Measurements from ENCODE around the gene TEDC2. TPM values are rescaled to one million over a fixed set of nuclear protein-coding genes. Genes with fewer than 3 reads are reported as not detected.

Gene TEDC2
- total RNA-seq, 4 donors from 2014 or later = 1.1 to 12.3 (median 4.4) TPM

GRCh38 chr16:2465653-2466415 lies 5.9 kb downstream of the TEDC2 start:
- Histone ChIP-seq H3K27me3 (peaks cover 0 to 40% (median 5%) of the 10 kb centered on the region in 4 donors), H3K9me3 (no peaks in the 10 kb centered on the region), H3K4me3 (no peak overlapping the region), H3K36me3 (no peaks in the 10 kb centered on the region), H3K4me1 (peaks cover 14 to 40% (median 23%) of the 10 kb centered on the region in 3 donors), H3K27ac (no peak overlapping the region)
- intact Hi-C loops (cut with DNase I) = no loop called here
- no peak for DNase-seq
- WGBS, 2 donors = 90 to 93% methylated on average over 3 to 9 of the region's 12 CpGs
- TF ChIP-seq POLR2A (IDR thresholded peaks at IDR 0.05) = no peak
- TF ChIP-seq, protein P1, sequence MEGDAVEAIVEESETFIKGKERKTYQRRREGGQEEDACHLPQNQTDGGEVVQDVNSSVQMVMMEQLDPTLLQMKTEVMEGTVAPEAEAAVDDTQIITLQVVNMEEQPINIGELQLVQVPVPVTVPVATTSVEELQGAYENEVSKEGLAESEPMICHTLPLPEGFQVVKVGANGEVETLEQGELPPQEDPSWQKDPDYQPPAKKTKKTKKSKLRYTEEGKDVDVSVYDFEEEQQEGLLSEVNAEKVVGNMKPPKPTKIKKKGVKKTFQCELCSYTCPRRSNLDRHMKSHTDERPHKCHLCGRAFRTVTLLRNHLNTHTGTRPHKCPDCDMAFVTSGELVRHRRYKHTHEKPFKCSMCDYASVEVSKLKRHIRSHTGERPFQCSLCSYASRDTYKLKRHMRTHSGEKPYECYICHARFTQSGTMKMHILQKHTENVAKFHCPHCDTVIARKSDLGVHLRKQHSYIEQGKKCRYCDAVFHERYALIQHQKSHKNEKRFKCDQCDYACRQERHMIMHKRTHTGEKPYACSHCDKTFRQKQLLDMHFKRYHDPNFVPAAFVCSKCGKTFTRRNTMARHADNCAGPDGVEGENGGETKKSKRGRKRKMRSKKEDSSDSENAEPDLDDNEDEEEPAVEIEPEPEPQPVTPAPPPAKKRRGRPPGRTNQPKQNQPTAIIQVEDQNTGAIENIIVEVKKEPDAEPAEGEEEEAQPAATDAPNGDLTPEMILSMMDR (IDR thresholded peaks at IDR 0.05) = no peak

- H3K36me3 ChIP-seq = no peaks in the 10 kb centered on the region
- peaks cover 19 to 49% (median 33%) of the 10 kb centered on the region in 3 donors for H3K4me1 ChIP-seq
- TF ChIP-seq POLR2A (IDR thresholded peaks at IDR 0.05) = no peak
- TF ChIP-seq, protein P1 (IDR thresholded peaks at IDR 0.05) = no peak
- H3K27me3 ChIP-seq = peaks cover under 1 to 51% (median 11%) of the 10 kb centered on the region in 4 donors
- H3K4me3 ChIP-seq = peak overlapping the region in 2 of 4 donors; percentile 61 to 73
- H3K9me3 ChIP-seq = no peaks in the 10 kb centered on the region
- intact Hi-C loops (cut with DNase I) = no loop called here
- 71 to 77% methylated on average over 14 to 23 of the region's 29 CpGs for WGBS, 2 donors
- DNase-seq = no peak
- peak overlapping the region in 1 of 4 donors; percentile 54 for H3K27ac ChIP-seq
These were observed 7.0 kb downstream of the TEDC2 start for GRCh38 chr16:2466667-2467527.

DNA sequence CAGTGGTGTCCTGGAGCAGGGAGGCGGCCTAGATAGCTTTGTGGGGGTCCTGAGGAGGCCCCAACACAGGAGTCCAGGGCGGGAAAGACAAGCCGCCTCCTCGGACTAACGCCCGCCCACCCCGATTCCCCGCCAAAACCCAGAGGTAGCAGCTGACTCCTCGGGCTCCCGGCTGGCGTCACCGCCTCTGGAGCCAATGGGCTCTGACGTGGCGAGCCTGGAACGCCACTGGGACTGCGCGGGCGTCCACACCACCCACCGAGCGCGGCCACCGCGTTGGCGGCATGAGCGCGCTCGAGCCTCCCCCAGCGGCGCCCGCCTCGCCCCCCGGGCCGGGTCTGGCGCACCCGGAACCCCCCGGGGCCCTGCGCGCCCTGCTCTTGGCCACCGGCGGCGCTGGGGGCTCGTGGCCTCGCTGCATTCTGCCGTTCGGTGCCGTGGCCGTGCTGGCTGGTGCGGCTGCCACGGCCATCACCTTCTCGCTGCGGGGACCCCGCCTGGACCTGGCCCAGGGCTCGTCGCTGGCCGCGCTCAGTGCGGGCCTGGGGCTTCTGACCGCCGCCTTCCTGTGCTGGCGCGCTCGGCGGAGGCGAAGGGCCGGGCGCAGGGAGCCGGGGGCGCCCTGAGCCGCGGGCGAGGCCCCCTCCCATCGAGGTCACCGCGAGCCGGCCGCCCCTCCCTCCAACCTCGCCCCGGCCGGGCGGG lies 7.8 kb downstream of the TEDC2 start:
- Histone ChIP-seq H3K36me3 (no peaks in the 10 kb centered on the region), H3K27me3 (peaks cover 4 to 59% (median 17%) of the 10 kb centered on the region in 4 donors), H3K9me3 (no peaks in the 10 kb centered on the region), H3K27ac (peak overlapping the region in 3 of 4 donors; percentile 26 to 56 (median 54)), H3K4me3 (peak overlapping the region; percentile 27 to 73 (median 52)), H3K4me1 (peaks cover 22 to 57% (median 39%) of the 10 kb centered on the region in 3 donors)
- DNase-seq = no peak
- intact Hi-C loops (cut with DNase I) = no loop called here
- 0 to 1% methylated on average over 6 to 33 of the region's 80 CpGs for WGBS, 2 donors
- TF ChIP-seq, protein P1 (IDR thresholded peaks at IDR 0.05) = peak in 1 of 6 experiments; percentile 22
- TF ChIP-seq POLR2A (IDR thresholded peaks at IDR 0.05) = peak in 1 of 4 donors; percentile 56

GRCh38 chr16:2468233-2468724 lies 8.4 kb downstream of the TEDC2 start:
- peaks cover 4 to 65% (median 18%) of the 10 kb centered on the region in 4 donors for H3K27me3 ChIP-seq
- peak overlapping the region in 2 of 4 donors; percentile 26 to 54 for H3K27ac ChIP-seq
- no peak for DNase-seq

More at GRCh38 chr16:2468233-2468724, 8.4 kb downstream of the TEDC2 start:
- peak overlapping the region; percentile 27 to 73 (median 52) for H3K4me3 ChIP-seq
- intact Hi-C loops (cut with DNase I) = no loop called here
- 0% methylated on average over 2 to 15 of the region's 38 CpGs for whole genome bisulfite sequencing, 2 donors
- H3K9me3 ChIP-seq = no peaks in the 10 kb centered on the region
- TF ChIP-seq, protein P1 (IDR thresholded peaks at IDR 0.05) = no peak
- TF ChIP-seq POLR2A (IDR thresholded peaks at IDR 0.05) = peak in 1 of 4 donors; percentile 18
- no peaks in the 10 kb centered on the region for H3K36me3 ChIP-seq
- H3K4me1 ChIP-seq = peaks cover 24 to 63% (median 40%) of the 10 kb centered on the region in 3 donors
